ENCODE measurements around the gene PRAMEF18. TPM values are rescaled to one million over a fixed set of nuclear protein-coding genes. Genes with fewer than 3 reads are reported as not detected.
"Not testable (repeated sequence)": the region's sequence is repeated elsewhere in the genome, so short reads cannot be mapped to it uniquely, and the experiment has no call there.

The PRAMEF18 gene
- total RNA-seq, 1 experiment from 2014 or later: not detected

DNA sequence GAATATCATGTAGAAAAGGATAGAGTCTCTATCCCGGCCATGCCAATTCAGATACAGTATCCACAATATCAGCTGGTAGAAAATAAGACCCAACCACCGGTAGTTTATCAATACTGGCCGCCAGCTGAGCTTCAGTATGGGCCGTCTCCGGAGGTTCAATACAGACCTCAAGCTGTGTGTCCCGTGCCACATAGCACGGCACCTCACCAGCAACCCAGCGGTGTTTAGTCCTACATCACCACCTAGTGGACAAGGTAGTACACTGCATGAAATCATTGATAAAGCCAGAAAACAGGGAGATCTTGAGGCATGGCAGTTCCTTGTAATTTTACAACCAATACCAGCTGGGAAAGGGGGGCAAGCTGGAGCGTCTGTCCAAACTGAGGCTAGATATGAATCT is 17.2 kb downstream of the PRAMEF18 start:
- not testable (repeated sequence) for DNase-seq (ENCODE audit: low spot score)

GRCh38 chr1:13201309-13201708 is 24.6 kb downstream of the PRAMEF18 start, which contains the start of gene PRAMEF13:
Gene PRAMEF13, minus strand, starts transcription at chr1:13201409. Its CDS starts 1,820 bp downstream, at chr1:13199589.
- DNase-seq (ENCODE audit: low spot score): not testable (repeated sequence)

Other genes with a start within 250 kb of the PRAMEF18 start
- not detected in 2 replicates for gene PRAMEF27, start 169.6 kb downstream of the PRAMEF18 start, total RNA-seq (2014; rRNA removed; shearing (Covaris generic))
- not detected in 2 replicates for gene HNRNPCL3, start 165.4 kb downstream of the PRAMEF18 start, total RNA-seq (2014; rRNA removed; shearing (Covaris generic))
- gene PRAMEF25, start 155.4 kb downstream of the PRAMEF18 start, total RNA-seq (2014; rRNA removed; shearing (Covaris generic)): not detected in 2 replicates
- gene HNRNPCL2, start 109.3 kb downstream of the PRAMEF18 start, total RNA-seq (2014; rRNA removed; shearing (Covaris generic)): not detected in 2 replicates
- gene PRAMEF26, start 70.1 kb downstream of the PRAMEF18 start, total RNA-seq (2014; rRNA removed; shearing (Covaris generic)): not detected in 2 replicates
- not detected in 2 replicates for gene HNRNPCL4, start 60.5 kb downstream of the PRAMEF18 start, total RNA-seq (2014; rRNA removed; shearing (Covaris generic))
- not detected in 2 replicates for gene PRAMEF9, start 54.3 kb downstream of the PRAMEF18 start, total RNA-seq (2014; rRNA removed; shearing (Covaris generic))
- not detected in 2 replicates for gene PRAMEF13, start 24.7 kb downstream of the PRAMEF18 start, total RNA-seq (2014; rRNA removed; shearing (Covaris generic))
- not detected in 2 replicates for gene PRAMEF5, start 28.0 kb upstream of the PRAMEF18 start, total RNA-seq (2014; rRNA removed; shearing (Covaris generic))
- gene PRAMEF8, start 59.0 kb upstream of the PRAMEF18 start, total RNA-seq (2014; rRNA removed; shearing (Covaris generic)): not detected in 2 replicates
- not detected in 2 replicates for gene PRAMEF33, start 77.4 kb upstream of the PRAMEF18 start, total RNA-seq (2014; rRNA removed; shearing (Covaris generic))
- not detected in 2 replicates for gene PRAMEF15, start 89.4 kb upstream of the PRAMEF18 start, total RNA-seq (2014; rRNA removed; shearing (Covaris generic))
- not detected in 2 replicates for gene PRAMEF14, start 121.0 kb upstream of the PRAMEF18 start, total RNA-seq (2014; rRNA removed; shearing (Covaris generic))
- not detected in 2 replicates for gene PRAMEF19, start 145.8 kb upstream of the PRAMEF18 start, total RNA-seq (2014; rRNA removed; shearing (Covaris generic))
- gene PRAMEF17, start 163.5 kb upstream of the PRAMEF18 start, total RNA-seq (2014; rRNA removed; shearing (Covaris generic)): not detected in 2 replicates
- gene PRAMEF20, start 184.3 kb upstream of the PRAMEF18 start, total RNA-seq (2014; rRNA removed; shearing (Covaris generic)): not detected in 2 replicates

Data from HT-29 (cell line).